ENCODE data around the gene CCDC24. TPM values are rescaled to one million over a fixed set of nuclear protein-coding genes. Genes with fewer than 3 reads are reported as not detected.

CCDC24 gene
- total and polyA plus RNA-seq, 2 of the 13 experiments (the other 11 are each of a cell fraction or from before 2014, with no cell fraction given) = 1.4 to 2.9 TPM

GRCh38 chr1:43974443-43975248, 16.8 kb upstream of the CCDC24 start, which contains the start of gene ATP6V0B (continued):
- no peak for TF ChIP-seq ZNF562 (CRISPR knock-in tag; IDR thresholded peaks at IDR 0.05; ENCODE audit: borderline replicate concordance)
- TF ChIP-seq SNAPC5 (CRISPR knock-in tag; IDR thresholded peaks at IDR 0.05; ENCODE audit: borderline replicate concordance) = no peak
- TF ChIP-seq ZNF766 (CRISPR knock-in tag; IDR thresholded peaks at IDR 0.05; ENCODE audit: borderline replicate concordance) = no peak
- peak; percentile 39; the same call in 1 of the 2 replicates for TF ChIP-seq FOXA3 (CRISPR knock-in tag; IDR thresholded peaks at IDR 0.05)
- peak; percentile 70; the same call in 1 of the 2 replicates for TF ChIP-seq DMAP1 (CRISPR knock-in tag; IDR thresholded peaks at IDR 0.05)
- TF ChIP-seq ZNF136 (CRISPR knock-in tag; IDR thresholded peaks at IDR 0.05; ENCODE audit: low read depth) = no peak; the same call in 1 of the 2 replicates
- TF ChIP-seq ZNF780A (CRISPR knock-in tag; IDR thresholded peaks at IDR 0.05) = no peak; the same call in 1 of the 2 replicates
- no peak for TF ChIP-seq PRPF4 (IDR thresholded peaks at IDR 0.05; ENCODE audit: low read depth, low read length, poor library complexity, severe bottlenecking)
- no peak for TF ChIP-seq MIER2 (CRISPR knock-in tag; IDR thresholded peaks at IDR 0.05)
- no peak for TF ChIP-seq LCORL (IDR thresholded peaks at IDR 0.05)
- peak; percentile 61; the same call in 1 of the 2 replicates for TF ChIP-seq LCORL (CRISPR knock-in tag; IDR thresholded peaks at IDR 0.05)
- peak; percentile 80; the same call in 1 of the 2 replicates for TF ChIP-seq ZNF431 (CRISPR knock-in tag; IDR thresholded peaks at IDR 0.05; ENCODE audit: borderline replicate concordance, low read depth)
- TF ChIP-seq LBX2 (CRISPR knock-in tag; IDR thresholded peaks at IDR 0.05; ENCODE audit: borderline replicate concordance) = no peak; the same call in 1 of the 2 replicates
- no peak for TF ChIP-seq GLMP (CRISPR knock-in tag; IDR thresholded peaks at IDR 0.05; ENCODE audit: borderline replicate concordance)
- 0 out of 2 replicates have a peak, but pooled peaks have one; percentile 20 for TF ChIP-seq GATAD2A (CRISPR knock-in tag; IDR thresholded peaks at IDR 0.05)
- no peak for TF ChIP-seq ZNF280B (CRISPR knock-in tag; IDR thresholded peaks at IDR 0.05; ENCODE audit: borderline replicate concordance)
- TF ChIP-seq JUND (CRISPR knock-in tag; IDR thresholded peaks at IDR 0.05) = no peak
- TF ChIP-seq JDP2 (CRISPR knock-in tag; IDR thresholded peaks at IDR 0.05; ENCODE audit: borderline replicate concordance) = no peak
- TF ChIP-seq KDM6A (CRISPR knock-in tag; IDR thresholded peaks at IDR 0.05; ENCODE audit: low read depth) = no peak
- TF ChIP-seq HNRNPK (IDR thresholded peaks at IDR 0.05; ENCODE audit: low read depth, low read length, poor library complexity, severe bottlenecking) = no peak
- no peak for TF ChIP-seq NFAT5 (CRISPR knock-in tag; IDR thresholded peaks at IDR 0.05)

All from HepG2 (cell line).